Activated CD8-positive, alpha-beta memory T cell treated with anti-CD3 and anti-CD28 coated beads for 4 hours (primary cell): ENCODE measurements around the gene NUMBL.
"Not testable (repeated sequence)": the region's sequence is repeated elsewhere in the genome, so short reads cannot be mapped to it uniquely, and the experiment has no call there.

Experiments
- DNase-seq, 2 donors: peaks; one replicate each; pipeline ENCODE4 v3.0.0-alpha.2; 2020; ENCODE audit warnings: low read depth in 2 of 2

Gene NUMBL

DNA sequence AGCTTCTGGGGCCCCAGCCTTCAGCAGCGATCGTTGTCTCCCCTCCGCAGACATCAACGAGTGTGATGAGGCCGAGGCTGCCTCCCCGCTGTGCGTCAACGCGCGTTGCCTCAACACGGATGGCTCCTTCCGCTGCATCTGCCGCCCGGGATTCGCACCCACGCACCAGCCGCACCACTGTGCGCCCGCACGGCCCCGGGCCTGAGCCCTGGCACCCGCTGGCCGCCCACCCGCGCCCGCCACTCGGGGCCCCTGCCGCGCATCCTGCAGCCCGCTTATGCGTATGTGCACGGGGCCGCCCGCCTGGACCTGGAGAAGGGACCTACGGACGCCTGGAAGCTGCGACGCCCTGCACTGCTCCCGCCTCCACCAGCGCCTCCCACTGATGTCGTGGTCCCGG, 61.1 kb downstream of the NUMBL start:
- no peak for DNase-seq

DNA sequence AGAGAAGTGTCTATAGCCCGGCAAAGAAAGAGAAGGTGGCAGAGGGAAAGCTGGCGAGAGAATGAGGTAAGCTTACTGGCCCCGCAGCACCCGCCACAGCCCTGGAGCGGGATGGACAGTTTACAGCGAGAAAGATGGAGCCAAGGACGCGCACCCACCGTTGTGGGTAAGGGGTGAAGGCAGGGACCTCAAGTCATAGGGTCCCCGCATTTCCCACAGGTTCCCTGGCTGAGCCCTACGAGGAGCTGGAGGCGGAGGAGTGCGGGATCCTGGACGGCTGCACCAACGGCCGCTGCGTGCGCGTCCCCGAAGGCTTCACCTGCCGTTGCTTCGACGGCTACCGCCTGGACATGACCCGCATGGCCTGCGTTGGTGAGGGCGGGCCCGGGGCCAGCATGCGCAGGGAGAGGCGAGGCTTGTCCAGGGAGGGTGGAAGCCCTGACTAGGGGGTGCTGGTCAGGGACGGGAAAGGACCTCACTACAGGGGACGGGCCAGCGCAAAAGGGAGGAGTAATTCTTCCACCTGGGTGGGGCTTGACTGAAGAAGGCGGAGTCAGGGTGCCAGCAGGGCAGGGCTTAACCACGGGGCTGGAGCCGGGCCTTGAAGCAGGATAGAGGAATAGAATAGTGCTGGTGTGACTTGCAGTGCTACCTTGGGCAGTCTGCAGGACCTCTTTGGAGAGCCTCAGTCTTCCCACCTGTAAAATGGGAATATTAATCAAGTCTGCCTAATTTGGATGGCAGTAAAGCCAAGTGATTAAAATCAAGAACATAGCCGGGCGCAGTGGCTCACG, 62.8 kb downstream of the NUMBL start:
- no peak for DNase-seq

DNA sequence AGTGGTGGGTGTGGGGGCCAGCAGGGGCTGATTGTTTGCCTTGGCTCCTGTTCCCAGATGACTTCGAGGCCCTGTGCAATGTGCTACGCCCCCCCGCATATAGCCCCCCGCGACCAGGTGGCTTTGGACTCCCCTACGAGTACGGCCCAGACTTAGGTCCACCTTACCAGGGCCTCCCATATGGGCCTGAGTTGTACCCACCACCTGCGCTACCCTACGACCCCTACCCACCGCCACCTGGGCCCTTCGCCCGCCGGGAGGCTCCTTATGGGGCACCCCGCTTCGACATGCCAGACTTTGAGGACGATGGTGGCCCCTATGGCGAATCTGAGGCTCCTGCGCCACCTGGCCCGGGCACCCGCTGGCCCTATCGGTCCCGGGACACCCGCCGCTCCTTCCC, 63.5 kb downstream of the NUMBL start:
- DNase-seq: no peak

- no peak for DNase-seq
These were observed 64.9 kb downstream of the NUMBL start for GRCh38 chr19:40625406-40626120.

GRCh38 chr19:40624369-40625153, 65.9 kb downstream of the NUMBL start:
- DNase-seq: not testable (repeated sequence)

DNA sequence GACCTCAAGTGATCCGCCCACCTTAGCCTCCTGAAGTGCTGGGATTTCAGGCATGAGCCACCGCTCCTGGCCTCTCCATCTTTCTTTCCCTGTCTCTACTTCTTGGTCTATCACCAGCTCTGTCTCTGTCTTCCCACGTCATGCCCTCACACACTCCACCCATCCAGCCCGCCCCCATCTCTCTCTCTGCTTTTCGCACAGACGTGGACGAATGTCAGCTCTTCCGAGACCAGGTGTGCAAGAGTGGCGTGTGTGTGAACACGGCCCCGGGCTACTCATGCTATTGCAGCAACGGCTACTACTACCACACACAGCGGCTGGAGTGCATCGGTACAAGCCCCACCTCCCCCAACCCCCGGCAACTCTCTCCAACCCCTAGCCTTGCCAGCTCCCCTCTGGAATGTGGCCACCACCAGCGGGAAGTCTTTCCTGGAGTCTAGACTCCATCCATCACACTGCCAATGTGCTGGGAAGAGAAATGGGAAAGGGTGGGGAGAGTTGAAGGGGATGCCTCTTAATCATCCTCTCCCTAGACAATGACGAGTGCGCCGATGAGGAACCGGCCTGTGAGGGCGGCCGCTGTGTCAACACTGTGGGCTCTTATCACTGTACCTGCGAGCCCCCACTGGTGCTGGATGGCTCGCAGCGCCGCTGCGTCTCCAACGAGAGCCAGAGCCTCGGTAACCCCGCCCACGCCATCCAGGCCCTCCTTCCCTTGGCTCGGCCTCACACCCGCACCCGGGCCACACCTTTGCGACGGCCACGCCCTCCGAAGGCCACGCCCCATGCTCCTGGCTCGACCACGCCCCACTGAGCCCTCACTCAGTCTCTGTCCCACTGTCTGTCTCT, 66.8 kb downstream of the NUMBL start:
- DNase-seq: no peak

DNA sequence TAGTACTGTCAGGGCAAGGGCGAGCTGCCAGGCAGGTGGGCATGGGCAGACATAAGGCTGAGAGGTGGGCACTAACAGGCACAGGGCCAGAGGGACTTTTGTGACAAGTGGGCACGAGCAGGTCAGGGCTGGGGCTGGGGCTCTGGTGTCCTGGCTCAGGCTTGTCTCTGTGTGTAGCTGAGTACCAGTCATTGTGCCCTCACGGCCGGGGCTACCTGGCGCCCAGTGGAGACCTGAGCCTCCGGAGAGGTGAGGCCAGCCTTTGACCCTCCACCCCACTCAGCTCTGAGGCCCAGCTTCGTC, 67.7 kb downstream of the NUMBL start:
- DNase-seq: no peak

DNA sequence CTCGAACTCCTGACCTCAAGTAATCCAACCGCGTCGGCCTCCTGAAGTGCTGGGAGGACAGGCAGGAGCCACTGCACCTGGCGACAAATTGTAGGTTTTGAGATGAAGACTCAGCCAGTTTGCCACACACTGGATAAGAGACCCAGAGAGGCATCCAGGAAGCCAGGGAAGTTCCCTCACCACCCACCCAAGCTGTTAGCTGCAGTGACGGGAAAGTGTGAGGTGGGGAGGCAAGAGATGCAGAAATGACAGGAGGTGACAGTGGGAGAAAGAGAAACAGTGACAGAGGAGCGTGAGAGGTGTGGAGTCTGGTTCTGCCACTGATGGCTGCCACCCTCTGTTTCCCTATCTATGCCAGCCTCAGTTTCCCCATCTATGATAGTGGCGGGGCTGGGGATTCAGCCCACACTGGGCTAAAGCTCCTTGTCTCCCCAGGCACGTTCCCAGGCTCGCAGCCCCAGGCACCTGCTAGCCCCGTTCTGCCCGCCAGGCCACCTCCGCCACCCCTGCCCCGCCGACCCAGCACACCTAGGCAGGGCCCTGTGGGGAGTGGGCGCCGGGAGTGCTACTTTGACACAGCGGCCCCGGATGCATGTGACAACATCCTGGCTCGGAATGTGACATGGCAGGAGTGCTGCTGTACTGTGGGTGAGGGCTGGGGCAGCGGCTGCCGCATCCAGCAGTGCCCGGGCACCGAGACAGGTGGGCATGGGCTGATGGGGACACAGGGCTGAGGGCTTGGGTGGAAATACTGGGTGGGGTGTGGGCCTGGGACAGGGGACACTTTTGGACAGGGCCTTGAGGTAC, 68.3 kb downstream of the NUMBL start:
- no peak for DNase-seq

DNA sequence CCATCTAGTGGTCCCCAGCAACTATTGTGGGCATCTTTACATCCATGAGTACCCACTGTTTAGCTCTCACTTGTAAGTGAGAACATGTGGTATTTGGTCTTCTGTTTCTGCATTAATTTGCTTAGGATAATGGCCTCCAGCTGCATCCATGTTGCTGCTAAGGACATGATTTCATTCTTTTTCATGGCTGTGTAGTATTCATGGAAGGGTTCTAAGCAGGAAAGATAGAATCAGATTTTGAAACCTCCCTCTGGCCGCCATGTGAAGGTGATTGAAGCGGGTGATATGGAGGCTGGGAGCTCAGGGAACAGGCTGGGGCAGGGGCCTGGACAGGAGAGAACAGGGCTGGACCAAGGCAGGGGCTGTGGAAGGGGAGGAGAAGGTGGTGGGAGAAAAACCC, 69.2 kb downstream of the NUMBL start:
- DNase-seq: no peak

DNA sequence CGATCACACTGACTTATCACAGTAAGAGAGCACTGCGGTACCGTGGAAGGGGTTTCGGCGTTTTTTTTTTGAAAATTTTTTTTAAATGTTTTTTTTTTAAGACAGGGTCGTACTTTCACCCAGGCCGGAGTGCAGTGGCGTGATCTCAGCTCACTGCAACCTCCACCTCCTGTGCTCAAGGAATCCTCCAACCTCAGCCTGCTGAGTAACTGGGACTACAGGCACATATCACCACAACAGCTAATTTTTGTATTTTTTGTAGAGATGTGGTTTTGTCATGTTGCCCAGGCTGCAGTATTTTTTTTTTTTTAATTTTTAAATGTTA, 70.3 kb downstream of the NUMBL start:
- no peak for DNase-seq

GRCh38 chr19:40619333-40620160, 70.9 kb downstream of the NUMBL start:
- DNase-seq: no peak

DNA sequence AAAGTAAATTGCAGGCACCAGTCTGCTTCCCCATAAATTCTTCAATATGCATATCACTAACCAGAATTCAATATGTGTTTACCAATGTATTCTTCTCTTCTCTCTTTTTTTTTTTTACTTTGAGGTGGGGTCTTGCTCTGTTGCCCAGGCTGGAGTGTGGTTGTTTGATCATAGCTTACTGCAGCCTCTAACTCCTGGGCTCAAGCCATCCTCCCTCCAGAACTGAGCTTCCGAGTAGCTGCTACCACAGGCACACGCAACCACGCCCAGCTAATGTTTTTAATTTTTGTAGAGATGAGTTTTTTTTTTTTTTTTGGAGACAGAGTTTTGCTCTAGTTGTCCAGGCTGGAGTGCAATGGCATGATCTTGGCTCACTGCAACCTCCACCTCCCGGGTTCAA, 72.5 kb downstream of the NUMBL start:
- DNase-seq: no peak

DNA sequence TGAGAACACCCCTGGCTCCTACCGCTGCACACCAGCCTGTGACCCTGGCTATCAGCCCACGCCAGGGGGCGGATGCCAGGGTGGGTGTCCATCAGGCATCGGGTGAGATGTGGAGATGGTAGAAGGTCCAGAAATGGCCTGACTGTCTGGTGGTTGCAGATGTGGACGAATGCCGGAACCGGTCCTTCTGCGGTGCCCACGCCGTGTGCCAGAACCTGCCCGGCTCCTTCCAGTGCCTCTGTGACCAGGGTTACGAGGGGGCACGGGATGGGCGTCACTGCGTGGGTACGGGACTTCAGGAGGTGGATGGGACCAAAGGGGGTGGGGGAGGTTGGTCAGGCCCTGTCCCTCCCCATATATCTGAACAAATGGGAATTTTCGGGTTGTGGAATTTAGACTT, 73.5 kb downstream of the NUMBL start:
- DNase-seq: no peak

GRCh38 chr19:40616178-40616577, 74.3 kb downstream of the NUMBL start:
- no peak for DNase-seq
